Femur (tissue), 1 donor: ENCODE results near the gene SARS2.
"Not testable (repeated sequence)": the region's sequence is repeated elsewhere in the genome, so short reads cannot be mapped to it uniquely, and the experiment has no call there.

Experiments
- DNase-seq: peaks from one replicate; pipeline ENCODE4 v3.0.0-alpha.2; 2017

Gene SARS2

DNA sequence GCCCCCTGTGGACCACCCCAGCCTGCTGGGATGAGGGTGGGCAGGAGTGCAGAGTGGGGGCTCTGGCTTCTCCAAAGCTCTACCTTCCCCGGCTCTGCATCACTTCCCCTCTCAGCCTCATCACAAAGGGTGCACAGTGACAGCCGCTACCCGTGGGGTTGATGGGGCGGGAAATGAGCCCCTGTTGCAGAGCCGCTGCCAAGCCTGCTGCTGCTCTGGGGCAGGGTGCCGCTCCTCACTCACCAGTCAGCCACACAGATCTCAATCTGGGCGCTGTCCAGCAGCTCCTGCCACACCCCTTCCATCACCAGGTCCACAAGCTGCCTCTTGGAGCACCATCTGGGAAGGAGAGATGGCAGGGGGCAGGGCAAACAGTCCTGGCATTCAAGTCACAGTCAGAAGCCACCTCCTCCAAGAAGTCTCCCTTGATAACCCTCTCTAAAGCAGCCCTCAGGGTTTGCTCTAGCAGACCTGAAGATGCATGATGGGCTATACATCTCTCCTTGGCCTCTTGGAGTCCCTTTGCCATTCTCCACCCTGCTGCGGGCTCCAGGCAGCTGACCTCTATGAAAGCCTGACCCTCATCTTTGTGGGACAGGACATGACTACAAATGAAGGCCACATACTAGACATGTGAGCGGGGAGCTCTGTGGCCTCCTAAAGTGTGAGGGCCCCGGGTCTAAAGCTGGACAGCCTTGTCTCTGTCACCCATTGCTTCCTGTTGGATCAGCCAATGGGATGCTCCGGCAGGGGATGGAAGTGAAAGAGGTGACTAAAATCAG, 15.9 kb upstream of the SARS2 start:
- DNase-seq: no peak

DNA sequence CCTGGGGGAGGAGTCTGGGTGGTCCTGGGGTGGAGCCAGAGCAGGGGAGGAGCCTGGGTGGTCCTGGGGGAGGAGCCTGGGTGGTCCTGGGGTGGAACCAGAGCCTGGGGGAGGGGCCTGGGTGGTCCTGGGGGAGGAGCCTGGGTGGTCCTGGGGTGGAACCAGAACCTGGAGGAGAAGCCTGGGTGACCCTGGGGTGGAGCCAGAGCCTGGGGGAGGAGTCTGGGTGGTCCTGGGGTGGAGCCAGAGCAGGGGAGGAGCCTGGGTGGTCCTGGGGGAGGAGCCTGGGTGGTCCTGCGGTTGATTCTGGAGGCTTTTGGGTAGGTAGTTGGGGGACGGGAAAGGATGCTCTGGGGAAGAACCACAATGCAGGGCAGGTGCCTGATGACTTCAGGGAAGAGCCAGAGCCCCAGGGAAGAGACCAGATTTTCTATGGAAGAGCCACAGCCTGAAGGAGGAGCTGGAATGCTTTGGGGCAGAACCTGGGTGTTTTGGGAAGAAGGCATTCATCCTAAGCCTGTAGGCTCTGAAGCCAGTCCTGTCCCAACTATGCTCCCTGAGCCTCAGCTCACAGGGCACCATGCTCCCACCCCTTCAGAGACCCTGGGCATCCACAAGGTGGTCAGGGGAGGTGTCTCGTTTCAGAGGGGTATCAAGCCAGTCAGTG, 15.1 kb upstream of the SARS2 start:
- no peak for DNase-seq

DNA sequence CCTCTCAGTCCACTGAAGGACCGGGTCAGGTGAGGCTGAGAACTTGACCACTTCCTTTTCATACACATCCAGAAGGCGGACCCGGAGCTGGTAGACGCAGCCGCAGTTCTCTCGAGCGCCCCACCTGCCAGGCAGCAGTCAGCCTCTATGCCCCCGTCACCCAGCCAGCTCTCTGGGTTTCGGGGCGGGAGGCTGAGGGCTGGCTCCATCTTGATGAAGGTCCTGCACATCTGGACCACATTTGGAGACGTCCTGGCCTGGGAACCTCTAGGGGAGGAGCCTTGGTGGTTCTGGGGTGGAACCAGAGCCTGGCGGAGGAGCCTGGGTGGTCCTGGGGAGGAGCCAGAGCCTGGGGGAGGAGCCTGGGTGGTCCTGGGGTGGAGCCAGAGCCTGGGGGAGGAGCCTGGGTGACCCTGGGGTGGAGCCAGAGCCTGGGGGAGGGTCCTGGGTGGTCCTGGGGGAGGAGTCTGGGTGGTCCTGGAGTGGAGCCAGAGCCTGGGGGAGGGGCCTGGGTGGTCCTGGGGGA, 14.5 kb upstream of the SARS2 start:
- DNase-seq: peak; percentile 54

DNA sequence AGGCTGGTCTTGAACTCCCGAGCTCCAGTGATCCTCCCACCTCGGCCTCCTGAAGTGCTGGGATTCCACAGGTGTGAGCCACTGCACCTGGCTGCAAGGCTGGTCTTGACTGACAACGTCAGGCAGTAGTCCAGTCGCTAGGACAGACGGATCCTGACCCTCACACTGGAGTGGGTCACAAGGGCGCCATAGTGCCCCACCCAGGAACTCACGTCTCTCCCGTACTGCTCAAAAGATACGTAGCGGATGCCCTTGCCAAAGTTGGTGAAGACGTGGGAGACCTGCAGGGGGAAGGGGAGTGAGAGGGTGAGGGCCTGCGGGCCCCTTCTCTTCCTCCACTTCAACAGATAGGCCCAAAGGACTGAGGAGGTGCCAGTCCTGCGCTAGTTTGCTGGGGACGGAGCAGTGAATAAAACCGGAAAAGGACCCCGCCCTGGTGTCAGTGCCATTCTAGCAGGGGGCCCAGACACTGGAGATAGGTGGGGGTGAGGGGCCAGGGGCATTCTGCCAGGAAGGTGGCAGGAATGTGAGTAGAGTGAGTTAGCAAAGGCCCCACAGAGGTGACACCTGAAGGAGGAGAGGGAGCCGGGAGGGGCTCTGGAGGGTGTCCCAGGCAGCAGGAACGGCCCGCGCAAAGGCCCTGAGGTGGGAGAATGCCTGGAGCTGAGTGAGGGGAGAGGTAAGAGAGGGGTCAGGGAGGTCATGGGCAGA, 12.1 kb upstream of the SARS2 start:
- DNase-seq: no peak

DNA sequence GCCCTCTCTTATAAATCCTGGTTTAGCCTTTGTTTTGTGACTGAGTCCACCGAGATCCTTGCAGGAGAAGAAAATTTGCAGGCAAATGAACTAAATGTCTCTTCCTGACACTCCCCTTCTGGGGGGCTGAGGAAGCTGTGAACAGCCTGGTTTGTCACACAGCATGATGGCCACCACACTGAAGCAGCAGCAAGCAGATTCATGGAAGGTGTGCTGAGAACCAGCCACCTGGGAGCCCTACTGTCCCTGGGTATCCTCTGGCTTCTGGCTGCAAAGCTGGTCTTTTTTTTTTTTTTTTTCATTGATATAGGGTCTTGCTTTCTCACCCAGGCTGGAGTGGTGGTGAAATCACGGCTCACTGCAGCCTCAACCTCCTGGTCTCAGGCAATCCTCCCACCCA, 11.4 kb upstream of the SARS2 start:
- DNase-seq: no peak

DNA sequence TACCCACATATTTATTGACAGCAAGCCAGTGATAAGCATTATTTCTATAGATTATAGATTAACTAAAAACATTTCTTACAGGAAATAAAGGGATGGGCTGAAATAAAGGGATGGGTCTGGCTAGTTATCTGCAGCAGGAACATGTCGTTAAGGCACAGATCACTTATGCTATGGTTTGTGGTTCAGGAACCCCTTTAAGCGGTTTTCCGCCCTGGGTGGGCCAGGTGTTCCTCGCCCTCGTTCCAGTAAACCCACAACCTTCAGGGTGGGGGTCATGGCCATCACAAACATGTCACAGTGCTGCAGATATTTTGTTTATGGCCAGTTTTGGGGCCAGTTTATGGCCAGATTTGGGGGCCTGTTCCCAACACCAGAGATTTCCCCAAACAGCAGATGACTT, 10.9 kb upstream of the SARS2 start:
- DNase-seq: not testable (repeated sequence)

DNA sequence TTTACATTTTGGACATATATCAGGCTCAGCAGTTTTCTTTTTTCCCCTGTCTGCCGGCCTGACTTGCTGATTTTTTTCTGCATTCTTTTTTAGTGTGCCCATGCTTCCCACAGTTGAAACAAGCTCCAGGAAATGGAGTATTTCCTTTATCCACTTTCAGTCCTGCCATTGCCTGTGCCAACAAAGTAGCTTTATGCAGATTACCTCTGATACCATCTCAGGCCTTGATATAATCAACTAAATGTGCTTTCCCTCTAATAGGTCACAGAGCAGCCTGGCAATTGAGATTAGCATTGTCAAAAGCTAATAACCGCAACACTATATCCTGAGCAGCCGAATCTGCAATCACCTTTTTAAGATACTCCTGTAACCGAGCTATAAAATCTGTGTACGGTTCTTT, 9.4 kb upstream of the SARS2 start:
- DNase-seq: no peak

DNA sequence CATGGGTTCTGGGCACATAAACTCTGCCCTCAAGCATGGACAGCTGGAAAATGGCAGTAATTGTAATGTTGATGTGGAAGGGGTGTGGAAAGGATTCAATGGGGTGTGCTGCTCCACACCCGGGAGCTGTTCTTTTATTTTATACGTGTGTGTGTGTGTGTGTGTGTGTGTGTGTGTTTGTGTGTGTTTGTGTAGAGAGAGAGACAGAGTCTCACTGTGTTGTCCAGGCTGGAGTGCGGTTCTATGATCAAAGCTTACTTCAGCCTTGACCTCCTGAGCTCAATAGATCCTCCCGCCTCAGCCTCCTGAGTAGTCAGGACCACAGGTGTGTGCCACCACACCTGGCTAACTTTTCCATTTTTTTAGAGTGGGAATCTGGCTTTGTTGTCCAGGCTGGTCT, 3.0 kb upstream of the SARS2 start:
- no peak for DNase-seq

DNA sequence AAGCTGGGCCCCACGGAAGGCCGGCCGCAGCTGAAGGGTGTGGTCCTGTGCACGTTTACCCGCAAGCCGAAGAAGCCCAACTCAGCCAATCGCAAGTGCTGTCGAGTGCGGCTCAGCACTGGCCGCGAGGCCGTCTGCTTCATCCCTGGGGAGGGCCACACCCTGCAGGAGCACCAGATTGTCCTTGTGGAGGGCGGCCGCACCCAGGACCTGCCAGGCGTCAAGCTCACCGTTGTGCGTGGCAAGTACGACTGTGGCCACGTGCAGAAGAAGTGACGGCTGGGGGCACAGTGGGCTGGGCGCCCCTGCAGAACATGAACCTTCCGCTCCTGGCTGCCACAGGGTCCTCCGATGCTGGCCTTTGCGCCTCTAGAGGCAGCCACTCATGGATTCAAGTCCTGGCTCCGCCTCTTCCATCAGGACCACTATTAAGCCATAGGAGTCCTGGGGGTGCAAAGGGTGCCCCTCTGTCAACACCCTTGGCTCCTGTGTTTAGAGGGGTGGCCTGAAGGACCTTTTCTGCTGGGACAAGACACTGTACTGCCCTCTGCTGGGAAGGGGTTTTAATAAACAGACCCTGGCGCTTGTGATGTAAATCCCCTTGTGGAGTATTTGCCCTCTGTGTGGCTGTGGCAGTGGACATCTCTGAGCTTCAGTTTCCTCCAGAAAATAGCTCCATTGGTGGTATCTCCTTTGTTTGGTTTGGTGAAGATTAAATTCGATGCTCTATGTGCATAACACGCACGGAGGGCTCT, 2.0 kb upstream of the SARS2 start:
- DNase-seq: no peak

DNA sequence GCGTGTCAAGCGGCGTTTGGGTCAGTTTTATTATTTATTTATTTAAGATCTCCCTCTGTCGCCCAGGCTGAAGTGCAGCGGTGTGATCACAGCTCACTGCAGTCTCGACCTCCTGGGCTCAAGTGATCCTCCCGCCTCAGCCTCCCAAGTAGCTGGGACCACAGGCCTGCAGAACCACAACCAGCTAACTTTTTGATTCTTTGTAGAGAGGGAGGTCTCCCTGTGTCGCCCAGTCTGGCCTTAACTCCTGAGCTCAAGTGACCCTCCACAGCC, 894 bp upstream of the SARS2 start:
- DNase-seq: no peak

DNA sequence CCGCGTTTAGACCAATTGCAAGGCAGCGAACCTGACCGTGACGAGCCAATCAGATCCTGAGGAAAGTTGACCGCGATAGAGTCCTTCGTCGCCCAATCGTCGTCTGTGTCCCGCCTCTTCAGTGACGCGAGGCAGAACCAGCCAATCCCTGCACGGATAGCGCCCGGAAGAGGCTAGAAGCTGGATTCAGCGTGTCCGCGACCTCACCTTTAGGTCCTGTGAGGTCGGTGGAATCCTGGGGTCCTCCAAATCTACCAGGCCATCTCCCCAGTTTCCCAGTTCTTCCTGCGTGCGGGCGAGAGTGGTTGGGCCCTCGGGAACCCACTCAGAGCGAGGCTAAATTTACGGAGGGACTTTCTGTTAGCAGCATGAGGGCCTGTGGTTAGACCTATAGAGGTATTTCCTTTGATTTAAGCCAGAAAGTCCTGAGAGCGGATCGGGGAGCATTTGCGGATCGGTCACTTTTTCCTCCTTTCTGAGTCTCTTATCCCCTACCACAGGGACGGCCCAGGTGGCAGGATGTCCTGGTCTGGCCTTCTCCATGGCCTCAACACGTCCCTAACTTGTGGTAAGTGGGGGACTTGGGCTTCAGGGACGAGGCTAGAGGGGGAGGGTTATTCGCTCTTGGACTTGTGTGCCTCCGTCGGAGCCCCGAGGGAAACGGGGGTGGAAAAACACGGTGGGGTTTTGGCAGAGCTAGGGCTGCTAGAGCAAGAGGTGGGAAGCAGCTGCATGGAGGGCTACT, 385 bp upstream of the SARS2 start, which contains the start of gene MRPS12:
Gene MRPS12, plus strand, starts transcription at position 169 of the 745 bp plus-strand sequence. Its CDS starts 351 bp downstream, at position 520.
- DNase-seq: peak; percentile 99

DNA sequence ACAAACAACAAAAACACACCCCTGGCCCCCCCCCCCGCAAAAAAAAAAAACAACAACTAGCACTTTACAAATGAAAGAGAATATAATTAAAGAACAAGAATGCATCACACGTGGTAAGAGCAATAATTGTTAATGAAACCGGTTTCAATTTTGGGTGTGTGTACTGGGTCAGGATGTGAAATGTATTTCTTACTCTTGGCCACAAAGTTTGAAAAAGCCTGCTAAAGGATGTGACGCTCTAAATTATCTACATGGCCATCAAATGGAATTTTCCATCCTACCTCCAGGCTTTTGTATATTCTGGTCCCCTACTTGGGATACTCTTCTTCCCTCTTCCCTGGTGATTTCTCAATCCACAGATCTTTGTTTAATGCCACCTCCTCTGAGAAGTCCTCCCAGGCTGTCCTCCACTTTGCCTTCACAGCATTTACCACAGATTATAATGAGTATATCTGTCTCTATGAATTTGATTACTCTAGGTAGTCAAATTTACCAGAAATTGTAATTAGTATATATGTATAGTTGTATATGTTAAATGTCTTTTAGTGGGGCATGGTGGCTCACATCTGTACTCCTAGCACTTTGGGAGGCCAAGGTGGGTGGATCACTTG, 2.1 kb downstream of the SARS2 start:
- no peak for DNase-seq

DNA sequence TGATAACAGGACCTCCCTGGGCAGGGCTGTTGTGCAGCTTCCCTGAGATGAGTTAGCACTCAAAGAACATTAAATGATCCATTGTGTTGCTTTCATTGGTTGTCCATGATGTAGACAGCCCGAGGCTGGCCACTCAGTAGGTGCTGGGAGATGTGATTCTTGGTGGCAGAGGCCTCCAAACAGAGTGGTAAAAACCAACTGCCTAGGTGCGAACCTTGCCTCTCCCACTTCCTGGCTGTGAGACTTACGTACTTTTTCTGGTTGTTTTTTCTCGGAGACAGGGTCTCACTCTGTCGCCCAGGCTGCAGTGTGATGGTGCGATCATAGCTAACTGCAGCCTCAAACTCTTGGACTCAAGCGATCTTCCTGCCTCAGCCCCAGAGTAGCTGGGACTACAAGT, 6.2 kb downstream of the SARS2 start:
- DNase-seq: no peak

DNA sequence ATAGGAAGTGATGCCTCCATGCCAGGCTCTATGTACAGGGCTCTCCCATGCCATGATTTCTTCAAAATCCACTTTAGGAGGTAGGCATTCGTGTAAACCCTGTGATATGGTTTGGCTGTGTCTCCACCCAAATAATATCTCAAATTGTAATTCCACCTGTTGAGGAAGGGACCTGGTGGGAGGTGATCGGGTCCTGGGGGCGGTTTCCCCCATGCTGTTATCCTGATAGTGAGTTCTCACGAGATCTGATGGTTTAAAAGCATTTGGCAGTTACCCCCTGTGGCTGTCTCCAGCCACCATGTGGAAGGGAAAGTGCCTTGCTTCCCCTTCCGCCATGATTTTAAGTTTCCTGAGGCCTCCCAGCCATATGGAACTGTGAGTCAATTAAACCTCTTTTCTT, 8.1 kb downstream of the SARS2 start:
- DNase-seq: no peak

DNA sequence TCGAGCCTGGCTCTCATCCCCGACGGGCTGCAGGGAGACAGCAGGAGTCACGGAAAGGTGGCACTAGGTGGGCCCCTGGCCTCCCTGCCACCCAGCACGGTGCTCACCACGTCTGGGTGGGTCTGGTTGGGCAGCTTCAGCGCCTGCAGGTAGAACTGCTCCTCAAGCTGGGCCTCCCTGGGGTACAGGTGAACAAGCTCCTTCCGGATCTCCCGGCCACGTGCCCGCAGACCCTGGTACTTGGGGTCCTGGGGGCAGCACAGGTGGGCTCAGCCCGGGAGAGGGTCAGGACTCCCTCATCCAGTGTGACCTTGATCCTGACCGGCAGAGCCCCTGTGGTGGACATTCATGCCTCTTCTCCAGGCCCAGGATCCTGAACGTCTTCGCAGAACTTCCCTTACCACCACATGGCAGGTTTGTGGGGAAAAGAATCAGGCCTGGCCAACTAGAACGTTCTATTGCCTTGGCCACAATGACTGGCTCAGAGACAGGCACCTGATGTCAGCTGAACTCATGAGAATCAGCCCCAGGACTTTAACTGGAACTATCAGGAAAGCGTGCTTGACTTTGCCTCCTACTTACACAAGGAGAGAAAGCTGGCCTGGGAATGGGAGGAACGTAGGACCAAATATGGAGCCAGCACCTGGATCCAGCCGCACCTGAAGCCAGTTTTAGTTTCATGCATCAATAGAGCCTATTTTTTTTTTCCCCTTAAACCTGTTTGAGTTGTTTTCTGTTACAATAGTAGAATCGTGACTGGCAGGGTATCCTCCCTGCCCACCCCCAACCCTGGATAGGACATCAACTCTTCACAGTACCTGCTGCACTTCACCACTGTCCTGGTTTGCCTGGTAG, 8.9 kb downstream of the SARS2 start:
- no peak for DNase-seq

DNA sequence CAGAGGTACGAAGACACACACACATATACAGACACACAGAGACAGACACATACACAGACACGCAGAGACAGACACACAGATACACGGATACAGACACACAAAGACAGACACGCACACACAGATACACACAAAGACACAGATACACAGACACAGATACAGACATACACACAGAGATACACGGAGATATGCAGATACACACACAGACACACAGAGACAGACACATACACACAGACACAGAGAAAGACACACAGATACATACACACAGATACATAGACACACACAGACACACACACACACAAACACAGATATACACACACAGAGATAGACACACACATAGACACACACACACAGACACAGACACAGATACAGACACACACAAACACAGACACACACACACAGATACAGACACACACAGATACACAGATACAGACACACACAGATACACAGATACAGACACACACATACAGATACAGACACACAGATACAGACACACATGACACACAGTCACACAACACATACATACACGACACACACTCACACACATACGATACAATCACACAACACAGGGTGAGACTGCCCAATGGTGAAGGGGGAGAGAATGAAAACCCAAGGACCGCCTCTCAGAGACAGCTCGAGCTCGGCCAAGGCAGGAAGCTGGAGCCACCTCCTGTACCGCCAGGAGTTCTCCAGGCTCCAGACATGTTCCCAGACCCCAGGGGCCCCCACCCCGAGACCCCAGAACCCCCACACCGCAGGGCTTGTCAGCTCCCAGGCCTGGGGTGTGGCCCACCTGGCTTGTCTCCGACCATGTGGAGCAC, 9.8 kb downstream of the SARS2 start:
- no peak for DNase-seq

DNA sequence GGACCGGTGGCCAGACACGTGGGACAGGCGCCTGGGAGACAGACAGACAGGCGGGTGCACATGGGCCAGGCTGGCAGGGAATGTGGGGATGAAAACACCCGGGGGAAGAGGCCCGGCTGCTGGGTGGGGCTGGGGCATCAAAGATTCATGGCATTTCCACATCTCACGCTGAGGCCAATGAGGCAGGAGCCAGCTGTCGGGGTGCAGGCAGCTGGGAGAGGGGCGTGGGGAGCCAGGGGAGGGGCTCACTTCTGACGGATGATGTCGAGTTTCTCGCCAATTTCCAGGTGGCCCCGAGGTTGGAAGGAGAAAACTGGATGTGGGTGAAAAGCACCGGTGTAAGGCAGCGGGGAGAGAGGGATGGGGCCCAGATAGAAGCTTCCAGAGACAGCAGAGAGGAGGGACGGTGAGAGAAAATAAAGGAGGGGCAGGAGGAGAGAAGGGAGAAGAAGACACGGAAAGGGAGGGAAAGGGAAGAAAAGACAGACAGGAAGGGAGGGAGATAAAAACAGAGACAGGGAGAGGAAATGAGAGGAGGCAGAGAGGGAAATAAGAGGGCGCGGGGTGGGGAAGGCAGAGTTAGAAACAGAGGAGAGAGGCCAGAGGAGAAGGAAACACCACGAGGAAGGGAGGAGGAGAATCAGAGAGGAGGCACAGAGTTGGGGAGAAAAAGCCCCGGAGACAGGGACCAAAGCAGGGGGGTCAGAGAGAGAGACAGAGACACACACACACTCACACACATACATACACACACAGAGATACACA, 10.5 kb downstream of the SARS2 start:
- no peak for DNase-seq

DNA sequence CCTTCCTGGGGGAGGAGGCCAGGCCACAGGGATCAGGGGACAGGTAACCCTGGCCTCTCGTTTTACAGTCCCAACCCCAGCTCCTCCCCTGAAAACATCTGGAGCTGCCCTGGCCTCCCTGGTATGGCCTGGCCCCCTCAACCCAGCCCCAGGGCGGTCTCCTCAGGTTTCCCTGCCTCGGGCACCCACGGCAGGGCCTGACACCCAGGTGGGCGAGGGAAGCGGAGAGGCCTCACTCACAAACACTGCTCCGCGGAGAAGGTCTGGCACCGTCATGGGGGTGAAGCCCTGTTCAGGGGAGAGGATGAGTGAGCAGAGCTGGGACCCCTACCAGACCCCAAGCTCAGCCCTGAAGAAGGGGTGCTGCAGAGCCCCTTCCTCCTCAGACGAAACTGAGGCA, 12.0 kb downstream of the SARS2 start:
- no peak for DNase-seq

DNA sequence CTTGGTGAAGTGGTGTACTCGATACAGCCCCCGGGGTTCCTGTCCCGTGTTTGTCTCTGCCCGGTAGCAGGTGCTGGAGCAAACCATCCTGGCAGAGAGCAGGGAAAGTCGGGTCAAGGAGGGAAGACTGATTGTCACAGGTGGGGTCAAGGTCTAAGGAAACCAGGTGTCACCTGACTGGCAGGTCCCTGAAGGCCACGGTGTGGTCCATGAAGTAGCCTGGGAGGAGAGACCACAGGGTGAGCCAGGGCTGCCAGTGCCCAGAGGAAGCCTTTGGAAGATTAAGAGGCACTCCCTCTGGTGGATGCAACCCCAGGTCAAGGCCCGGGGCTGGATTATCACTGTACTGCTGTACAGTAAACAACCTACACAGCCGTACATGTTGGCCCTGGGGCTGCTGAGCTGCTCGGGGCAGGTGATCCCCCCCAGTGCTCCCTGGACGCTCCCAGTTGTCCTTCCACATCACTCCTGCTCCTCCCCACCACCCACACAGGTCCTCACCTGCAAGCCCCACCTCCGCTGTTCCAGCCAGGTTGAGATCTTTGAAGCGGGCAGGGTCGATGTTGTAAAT, 12.6 kb downstream of the SARS2 start:
- DNase-seq: no peak
